ENCODE results near the gene INPP5B. TPM values are rescaled to one million over a fixed set of nuclear protein-coding genes. Genes with fewer than 3 reads are reported as not detected.
A peak's percentile ranks its signal among the peaks of the same experiment; 100 is the strongest.
"Not testable (repeated sequence)": the region's sequence is repeated elsewhere in the genome, so short reads cannot be mapped to it uniquely, and the experiment has no call there.

Gene INPP5B
- polyA plus RNA-seq, 1 donor: 18.8 TPM

GRCh38 chr1:37901191-37901892, 45.5 kb downstream of the INPP5B start:
- H3K36me3 ChIP-seq (ENCODE audit: control insufficient read depth, insufficient read depth, low read length): no peaks in the 10 kb centered on the region
- H3K27me3 ChIP-seq (ENCODE audit: control insufficient read depth, insufficient read depth, low read length): no peaks in the 10 kb centered on the region
- H3K4me3 ChIP-seq (ENCODE audit: low read length): no peak overlapping the region
- H3K9me3 ChIP-seq (ENCODE audit: control insufficient read depth, low read depth, low read length): peaks cover 4% of the 10 kb centered on the region
- H3K27ac ChIP-seq (ENCODE audit: low read length): no peak overlapping the region
- H3K4me1 ChIP-seq (ENCODE audit: control insufficient read depth, insufficient read depth, low read length): no peaks in the 10 kb centered on the region
- WGBS (ENCODE audit: insufficient coverage, low lambda C conversion rate): no CpG with 5 or more reads among the region's 8 CpGs
- DNase-seq: no peak

GRCh38 chr1:37897563-37897962, 49.3 kb downstream of the INPP5B start:
- H3K27ac ChIP-seq (ENCODE audit: low read length); H3K9me3 ChIP-seq (ENCODE audit: control insufficient read depth, low read depth, low read length); H3K4me3 ChIP-seq (ENCODE audit: low read length); H3K4me1 ChIP-seq (ENCODE audit: control insufficient read depth, insufficient read depth, low read length); H3K36me3 ChIP-seq (ENCODE audit: control insufficient read depth, insufficient read depth, low read length); H3K27me3 ChIP-seq (ENCODE audit: control insufficient read depth, insufficient read depth, low read length); DNase-seq: not testable (repeated sequence)
- no CpG with 5 or more reads among the region's 3 CpGs for WGBS (ENCODE audit: insufficient coverage, low lambda C conversion rate)

- Histone ChIP-seq H3K27ac (ENCODE audit: low read length) (no peak overlapping the region), H3K4me1 (ENCODE audit: control insufficient read depth, insufficient read depth, low read length) (no peaks in the 10 kb centered on the region), H3K36me3 (ENCODE audit: control insufficient read depth, insufficient read depth, low read length) (peaks cover 15% of the 10 kb centered on the region), H3K4me3 (ENCODE audit: low read length) (no peak overlapping the region), H3K27me3 (ENCODE audit: control insufficient read depth, insufficient read depth, low read length) (no peaks in the 10 kb centered on the region), H3K9me3 (ENCODE audit: control insufficient read depth, low read depth, low read length) (no peaks in the 10 kb centered on the region)
- no peak for DNase-seq
- no CpG with 5 or more reads among the region's 2 CpGs for WGBS (ENCODE audit: insufficient coverage, low lambda C conversion rate)
Observed at GRCh38 chr1:37893673-37894072, 53.2 kb downstream of the INPP5B start.

DNA sequence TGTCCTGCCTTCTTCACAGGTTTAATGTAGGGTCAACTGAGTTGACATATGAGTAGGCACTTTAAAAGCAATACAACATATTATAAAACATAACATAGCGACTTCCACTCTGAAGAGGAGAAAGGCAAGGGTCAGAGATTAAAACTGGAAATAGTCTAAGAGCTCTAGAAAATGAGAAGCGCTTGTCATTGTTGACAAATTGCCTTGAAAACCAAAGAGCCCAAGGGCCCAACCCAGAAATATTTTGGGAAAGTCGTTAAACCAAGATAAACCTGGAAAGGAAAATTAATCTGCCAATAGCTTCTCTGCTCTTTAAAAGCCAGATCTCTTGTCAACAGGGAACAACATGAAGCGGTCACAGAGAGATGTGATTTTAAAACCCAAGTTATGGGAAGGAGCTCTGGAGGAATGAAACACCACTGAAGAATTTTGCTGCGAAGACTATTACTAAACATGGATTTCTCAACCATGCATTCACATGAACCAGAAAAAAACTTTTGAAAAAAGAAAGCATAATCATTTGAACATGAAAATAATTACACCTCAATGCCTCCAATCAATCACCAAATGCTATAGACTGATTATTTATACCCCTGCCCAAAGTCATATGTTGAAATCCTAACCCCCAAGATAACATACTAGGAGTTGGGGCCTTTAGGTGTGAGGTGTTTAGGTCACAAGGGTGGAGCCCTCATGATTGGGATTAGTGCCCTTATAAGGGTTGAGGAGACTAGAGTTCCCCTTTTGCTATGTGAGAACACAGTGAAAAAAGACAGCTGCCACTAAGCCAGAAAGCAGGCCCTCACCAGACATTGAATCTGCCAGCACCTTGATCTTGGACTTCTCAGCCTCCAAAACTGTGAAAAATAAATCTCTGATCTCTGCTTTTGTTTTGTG, 54.5 kb downstream of the INPP5B start:
- 92% methylated on average over 2 of the region's 5 CpGs for WGBS (ENCODE audit: insufficient coverage, low lambda C conversion rate)
- no peak for DNase-seq
- Histone ChIP-seq H3K36me3 (ENCODE audit: control insufficient read depth, insufficient read depth, low read length) (peaks cover 28% of the 10 kb centered on the region), H3K9me3 (ENCODE audit: control insufficient read depth, low read depth, low read length) (no peaks in the 10 kb centered on the region), H3K4me3 (ENCODE audit: low read length) (no peak overlapping the region), H3K27me3 (ENCODE audit: control insufficient read depth, insufficient read depth, low read length) (no peaks in the 10 kb centered on the region), H3K27ac (ENCODE audit: low read length) (no peak overlapping the region), H3K4me1 (ENCODE audit: control insufficient read depth, insufficient read depth, low read length) (no peaks in the 10 kb centered on the region)

- 0% methylated on average over 1 of the region's 4 CpGs for WGBS (ENCODE audit: insufficient coverage, low lambda C conversion rate)
- DNase-seq: peak; percentile 19 to 32
- no peaks in the 10 kb centered on the region for H3K9me3 ChIP-seq (ENCODE audit: control insufficient read depth, low read depth, low read length)
- peaks cover 45% of the 10 kb centered on the region for H3K36me3 ChIP-seq (ENCODE audit: control insufficient read depth, insufficient read depth, low read length)
- no peaks in the 10 kb centered on the region for H3K4me1 ChIP-seq (ENCODE audit: control insufficient read depth, insufficient read depth, low read length)
- H3K27me3 ChIP-seq (ENCODE audit: control insufficient read depth, insufficient read depth, low read length): no peaks in the 10 kb centered on the region
- no peak overlapping the region for H3K4me3 ChIP-seq (ENCODE audit: low read length)
- H3K27ac ChIP-seq (ENCODE audit: low read length): no peak overlapping the region
Observed at GRCh38 chr1:37890378-37891014, 56.4 kb downstream of the INPP5B start.

- Histone ChIP-seq H3K27me3 (ENCODE audit: control insufficient read depth, insufficient read depth, low read length) (no peaks in the 10 kb centered on the region), H3K4me3 (ENCODE audit: low read length) (no peak overlapping the region), H3K27ac (ENCODE audit: low read length) (no peak overlapping the region), H3K9me3 (ENCODE audit: control insufficient read depth, low read depth, low read length) (no peaks in the 10 kb centered on the region), H3K36me3 (ENCODE audit: control insufficient read depth, insufficient read depth, low read length) (peaks cover 57% of the 10 kb centered on the region), H3K4me1 (ENCODE audit: control insufficient read depth, insufficient read depth, low read length) (no peaks in the 10 kb centered on the region)
- no peak for DNase-seq
- WGBS (ENCODE audit: insufficient coverage, low lambda C conversion rate): 90% methylated on average over 1 of the region's 6 CpGs
Observed at GRCh38 chr1:37888022-37888700, 58.7 kb downstream of the INPP5B start.

DNA sequence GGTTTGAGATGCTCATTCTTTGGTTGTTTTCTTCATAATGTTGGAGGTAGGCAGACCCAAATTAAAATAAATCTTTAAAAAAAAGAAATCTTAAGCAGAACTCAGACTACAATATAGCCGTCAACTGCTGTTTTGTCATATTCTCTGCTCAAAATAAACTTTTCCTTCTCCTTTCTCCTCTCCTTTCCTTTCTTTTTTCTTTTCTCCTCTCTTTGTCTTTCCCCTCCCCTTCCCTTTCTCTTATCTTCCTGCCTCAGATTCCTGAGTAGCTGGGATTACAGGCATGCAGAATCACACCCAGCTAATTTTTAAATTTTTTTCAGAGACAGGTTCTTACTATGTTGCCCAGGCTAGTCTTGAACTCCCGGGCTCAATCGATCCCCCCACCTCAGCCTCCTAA, 62.7 kb downstream of the INPP5B start:
- 100% methylated on average over 1 of the region's 3 CpGs for WGBS (ENCODE audit: insufficient coverage, low lambda C conversion rate)
- Histone ChIP-seq H3K36me3 (ENCODE audit: control insufficient read depth, insufficient read depth, low read length) (peaks cover 73% of the 10 kb centered on the region), H3K27ac (ENCODE audit: low read length) (no peak overlapping the region), H3K4me1 (ENCODE audit: control insufficient read depth, insufficient read depth, low read length) (peaks cover 8% of the 10 kb centered on the region), H3K27me3 (ENCODE audit: control insufficient read depth, insufficient read depth, low read length) (no peaks in the 10 kb centered on the region), H3K4me3 (ENCODE audit: low read length) (no peak overlapping the region), H3K9me3 (ENCODE audit: control insufficient read depth, low read depth, low read length) (no peaks in the 10 kb centered on the region)
- no peak for DNase-seq

GRCh38 chr1:37883671-37884070, 63.2 kb downstream of the INPP5B start:
- no CpG with 5 or more reads among the region's 5 CpGs for WGBS (ENCODE audit: insufficient coverage, low lambda C conversion rate)
- Histone ChIP-seq H3K9me3 (ENCODE audit: control insufficient read depth, low read depth, low read length) (no peaks in the 10 kb centered on the region), H3K27me3 (ENCODE audit: control insufficient read depth, insufficient read depth, low read length) (no peaks in the 10 kb centered on the region), H3K4me1 (ENCODE audit: control insufficient read depth, insufficient read depth, low read length) (peaks cover 9% of the 10 kb centered on the region), H3K36me3 (ENCODE audit: control insufficient read depth, insufficient read depth, low read length) (peaks cover 69% of the 10 kb centered on the region), H3K27ac (ENCODE audit: low read length) (no peak overlapping the region), H3K4me3 (ENCODE audit: low read length) (no peak overlapping the region)
- no peak for DNase-seq

DNA sequence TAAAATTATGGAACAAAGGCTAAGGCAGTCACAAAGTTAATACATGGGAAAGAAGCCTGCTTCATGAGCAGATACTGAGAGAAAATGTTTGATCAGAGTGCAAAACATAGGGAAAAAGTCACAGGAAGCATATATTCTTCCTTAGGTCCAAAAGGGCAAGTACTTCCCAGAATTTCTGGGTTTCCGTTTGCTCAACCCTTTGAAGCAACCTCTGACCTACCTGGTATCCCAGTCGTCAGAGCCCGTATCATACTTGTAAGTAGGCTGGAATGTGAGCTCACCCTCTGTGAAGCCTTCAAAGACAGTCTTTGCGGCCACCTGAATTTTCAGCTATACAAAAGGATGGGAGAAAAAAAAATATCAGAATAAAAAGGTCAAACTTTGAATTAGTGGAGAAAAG, 67.0 kb downstream of the INPP5B start:
- peaks cover 48% of the 10 kb centered on the region for H3K36me3 ChIP-seq (ENCODE audit: control insufficient read depth, insufficient read depth, low read length)

GRCh38 chr1:37878071-37878470, 68.8 kb downstream of the INPP5B start:
- peak; percentile 74 to 89 for DNase-seq
- Histone ChIP-seq H3K27ac (ENCODE audit: low read length) (peak overlapping the region; percentile 68), H3K4me3 (ENCODE audit: low read length) (no peak overlapping the region), H3K27me3 (ENCODE audit: control insufficient read depth, insufficient read depth, low read length) (no peaks in the 10 kb centered on the region), H3K36me3 (ENCODE audit: control insufficient read depth, insufficient read depth, low read length) (peaks cover 50% of the 10 kb centered on the region), H3K9me3 (ENCODE audit: control insufficient read depth, low read depth, low read length) (no peaks in the 10 kb centered on the region), H3K4me1 (ENCODE audit: control insufficient read depth, insufficient read depth, low read length) (peaks cover 9% of the 10 kb centered on the region)
- no CpG with 5 or more reads among the region's 6 CpGs for WGBS (ENCODE audit: insufficient coverage, low lambda C conversion rate)

More for the DNA sequence above, 67.0 kb downstream of the INPP5B start:
- H3K4me1 ChIP-seq (ENCODE audit: control insufficient read depth, insufficient read depth, low read length): peaks cover 9% of the 10 kb centered on the region
- DNase-seq: peak; percentile 70 to 86
- WGBS (ENCODE audit: insufficient coverage, low lambda C conversion rate): 43% methylated on average over 1 of the region's 4 CpGs
- peak overlapping the region; percentile 68 for H3K27ac ChIP-seq (ENCODE audit: low read length)
- no peaks in the 10 kb centered on the region for H3K9me3 ChIP-seq (ENCODE audit: control insufficient read depth, low read depth, low read length)
- H3K4me3 ChIP-seq (ENCODE audit: low read length): no peak overlapping the region
- no peaks in the 10 kb centered on the region for H3K27me3 ChIP-seq (ENCODE audit: control insufficient read depth, insufficient read depth, low read length)
